ENCODE measurements around the gene HOXC12. TPM values are rescaled to one million over a fixed set of nuclear protein-coding genes. Genes with fewer than 3 reads are reported as not detected.

Gene HOXC12
- polyA plus RNA-seq, 1 of the 3 experiments (the other 2 are of a cell fraction): not detected

DNA sequence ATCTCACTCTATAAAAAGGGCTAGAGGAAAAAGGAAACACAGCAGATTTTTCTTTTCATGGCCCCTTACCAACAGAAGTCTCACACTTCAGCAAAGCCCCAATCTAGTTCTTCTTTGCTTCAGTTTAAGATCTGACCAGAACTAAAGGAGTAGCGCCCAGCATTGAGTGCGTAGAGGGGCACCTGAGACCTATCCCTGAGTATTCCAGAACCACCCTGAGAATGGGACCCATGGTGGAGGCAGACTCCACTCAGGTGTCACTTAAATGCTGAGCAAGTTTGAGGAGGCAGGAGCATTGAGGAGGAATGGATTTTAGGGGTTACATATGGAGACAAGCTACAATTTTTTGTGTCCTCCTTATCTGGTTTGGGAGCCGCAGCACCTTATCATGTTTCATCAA, 16.4 kb downstream of the HOXC12 start:
- Histone ChIP-seq H3K36me3 (replicated peaks in 1 of 2; ENCODE audit: control insufficient read depth in 1 of 2, insufficient read depth in 2 of 2, low read length in 1 of 2) (no peaks in the 10 kb centered on the region), H3F3A (replicated peaks; ENCODE audit: insufficient read depth) (peaks cover 3% of the 10 kb centered on the region), H3K79me2 (ENCODE audit: insufficient read depth) (no peaks in the 10 kb centered on the region), H3K9me2 (no peaks in the 10 kb centered on the region), H3K9ac (no peak overlapping the region), H3K27me3 (ENCODE audit: insufficient read depth) (peaks cover 100% of the 10 kb centered on the region), H3K4me2 (no peak overlapping the region), H2AFZ (ENCODE audit: low read depth) (no peak overlapping the region), H3K9me3 (no peaks in the 10 kb centered on the region), H3K27ac (ENCODE audit: low read depth in 2 of 2, low read length in 1 of 2) (no peak overlapping the region), H3K4me1 (ENCODE audit: control insufficient read depth in 1 of 2, insufficient read depth in 2 of 2, low read depth in 1 of 2, low read length in 1 of 2) (peaks cover 0 to 2% of the 10 kb centered on the region in 2 experiments; a peak in 1 of 4 replicates), H4K20me1 (ENCODE audit: insufficient read depth) (0 out of 2 replicates have a peak, but pooled peaks cover 2% of the 10 kb centered on the region), H3K4me3 (ENCODE audit: low read depth in 2 of 2, low read length in 1 of 2) (no peak overlapping the region)
- ChIA-PET CTCF (interaction anchor here (1.8 to 12.7 kb wide), 2 partner anchors 17 to 35 kb away, joined by 6 to 134 read pairs; partner anchors contain the start of gene HOXC10), POLR2A (no interaction called here)
- 45% methylated on average over 3 of the region's 3 CpGs for WGBS (ENCODE audit: low lambda C conversion rate)
- no peak for DNase-seq
- TF ChIP-seq TCF12 (IDR thresholded peaks at IDR 0.05): no peak
- TF ChIP-seq, protein P1, sequence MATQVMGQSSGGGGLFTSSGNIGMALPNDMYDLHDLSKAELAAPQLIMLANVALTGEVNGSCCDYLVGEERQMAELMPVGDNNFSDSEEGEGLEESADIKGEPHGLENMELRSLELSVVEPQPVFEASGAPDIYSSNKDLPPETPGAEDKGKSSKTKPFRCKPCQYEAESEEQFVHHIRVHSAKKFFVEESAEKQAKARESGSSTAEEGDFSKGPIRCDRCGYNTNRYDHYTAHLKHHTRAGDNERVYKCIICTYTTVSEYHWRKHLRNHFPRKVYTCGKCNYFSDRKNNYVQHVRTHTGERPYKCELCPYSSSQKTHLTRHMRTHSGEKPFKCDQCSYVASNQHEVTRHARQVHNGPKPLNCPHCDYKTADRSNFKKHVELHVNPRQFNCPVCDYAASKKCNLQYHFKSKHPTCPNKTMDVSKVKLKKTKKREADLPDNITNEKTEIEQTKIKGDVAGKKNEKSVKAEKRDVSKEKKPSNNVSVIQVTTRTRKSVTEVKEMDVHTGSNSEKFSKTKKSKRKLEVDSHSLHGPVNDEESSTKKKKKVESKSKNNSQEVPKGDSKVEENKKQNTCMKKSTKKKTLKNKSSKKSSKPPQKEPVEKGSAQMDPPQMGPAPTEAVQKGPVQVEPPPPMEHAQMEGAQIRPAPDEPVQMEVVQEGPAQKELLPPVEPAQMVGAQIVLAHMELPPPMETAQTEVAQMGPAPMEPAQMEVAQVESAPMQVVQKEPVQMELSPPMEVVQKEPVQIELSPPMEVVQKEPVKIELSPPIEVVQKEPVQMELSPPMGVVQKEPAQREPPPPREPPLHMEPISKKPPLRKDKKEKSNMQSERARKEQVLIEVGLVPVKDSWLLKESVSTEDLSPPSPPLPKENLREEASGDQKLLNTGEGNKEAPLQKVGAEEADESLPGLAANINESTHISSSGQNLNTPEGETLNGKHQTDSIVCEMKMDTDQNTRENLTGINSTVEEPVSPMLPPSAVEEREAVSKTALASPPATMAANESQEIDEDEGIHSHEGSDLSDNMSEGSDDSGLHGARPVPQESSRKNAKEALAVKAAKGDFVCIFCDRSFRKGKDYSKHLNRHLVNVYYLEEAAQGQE (IDR thresholded peaks at IDR 0.05; ENCODE audit: low read depth, low read length): no peak
- TF ChIP-seq, protein P2, sequence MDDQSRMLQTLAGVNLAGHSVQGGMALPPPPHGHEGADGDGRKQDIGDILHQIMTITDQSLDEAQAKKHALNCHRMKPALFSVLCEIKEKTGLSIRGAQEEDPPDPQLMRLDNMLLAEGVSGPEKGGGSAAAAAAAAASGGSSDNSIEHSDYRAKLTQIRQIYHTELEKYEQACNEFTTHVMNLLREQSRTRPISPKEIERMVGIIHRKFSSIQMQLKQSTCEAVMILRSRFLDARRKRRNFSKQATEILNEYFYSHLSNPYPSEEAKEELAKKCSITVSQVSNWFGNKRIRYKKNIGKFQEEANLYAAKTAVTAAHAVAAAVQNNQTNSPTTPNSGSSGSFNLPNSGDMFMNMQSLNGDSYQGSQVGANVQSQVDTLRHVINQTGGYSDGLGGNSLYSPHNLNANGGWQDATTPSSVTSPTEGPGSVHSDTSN (IDR thresholded peaks at IDR 0.05): no peak
- TF ChIP-seq, protein P3, sequence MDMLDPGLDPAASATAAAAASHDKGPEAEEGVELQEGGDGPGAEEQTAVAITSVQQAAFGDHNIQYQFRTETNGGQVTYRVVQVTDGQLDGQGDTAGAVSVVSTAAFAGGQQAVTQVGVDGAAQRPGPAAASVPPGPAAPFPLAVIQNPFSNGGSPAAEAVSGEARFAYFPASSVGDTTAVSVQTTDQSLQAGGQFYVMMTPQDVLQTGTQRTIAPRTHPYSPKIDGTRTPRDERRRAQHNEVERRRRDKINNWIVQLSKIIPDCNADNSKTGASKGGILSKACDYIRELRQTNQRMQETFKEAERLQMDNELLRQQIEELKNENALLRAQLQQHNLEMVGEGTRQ (IDR thresholded peaks at IDR 0.05; ENCODE audit: borderline replicate concordance, low read depth, low read length): no peak
- TF ChIP-seq RCOR1 (IDR thresholded peaks at IDR 0.05; ENCODE audit: low read length): no peak
- TF ChIP-seq EP300 (IDR thresholded peaks at IDR 0.05; ENCODE audit: borderline replicate concordance in 1 of 2, low read depth in 1 of 2, low read length in 1 of 2): no peak
- TF ChIP-seq GABPA (IDR thresholded peaks at IDR 0.05; ENCODE audit: low read depth): no peak
- no peak for TF ChIP-seq JUND (IDR thresholded peaks at IDR 0.05)
- TF ChIP-seq TAF1 (IDR thresholded peaks at IDR 0.05; ENCODE audit: borderline replicate concordance, low read depth, low read length): no peak
- TF ChIP-seq, protein P4, sequence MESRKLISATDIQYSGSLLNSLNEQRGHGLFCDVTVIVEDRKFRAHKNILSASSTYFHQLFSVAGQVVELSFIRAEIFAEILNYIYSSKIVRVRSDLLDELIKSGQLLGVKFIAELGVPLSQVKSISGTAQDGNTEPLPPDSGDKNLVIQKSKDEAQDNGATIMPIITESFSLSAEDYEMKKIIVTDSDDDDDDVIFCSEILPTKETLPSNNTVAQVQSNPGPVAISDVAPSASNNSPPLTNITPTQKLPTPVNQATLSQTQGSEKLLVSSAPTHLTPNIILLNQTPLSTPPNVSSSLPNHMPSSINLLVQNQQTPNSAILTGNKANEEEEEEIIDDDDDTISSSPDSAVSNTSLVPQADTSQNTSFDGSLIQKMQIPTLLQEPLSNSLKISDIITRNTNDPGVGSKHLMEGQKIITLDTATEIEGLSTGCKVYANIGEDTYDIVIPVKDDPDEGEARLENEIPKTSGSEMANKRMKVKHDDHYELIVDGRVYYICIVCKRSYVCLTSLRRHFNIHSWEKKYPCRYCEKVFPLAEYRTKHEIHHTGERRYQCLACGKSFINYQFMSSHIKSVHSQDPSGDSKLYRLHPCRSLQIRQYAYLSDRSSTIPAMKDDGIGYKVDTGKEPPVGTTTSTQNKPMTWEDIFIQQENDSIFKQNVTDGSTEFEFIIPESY (IDR thresholded peaks at IDR 0.05; ENCODE audit: borderline replicate concordance, low read depth): no peak
- TF ChIP-seq RAD21 (IDR thresholded peaks at IDR 0.05; ENCODE audit: low read length): no peak
- TF ChIP-seq POLR2AphosphoS5 (IDR thresholded peaks at IDR 0.05; ENCODE audit: low read depth, low read length): no peak
- TF ChIP-seq CHD2 (IDR thresholded peaks at IDR 0.05; ENCODE audit: low read length, partially characterized antibody): no peak
- no peak for TF ChIP-seq YY1 (IDR thresholded peaks at IDR 0.05; ENCODE audit: low read depth)
- TF ChIP-seq NFIC (IDR thresholded peaks at IDR 0.05; ENCODE audit: borderline replicate concordance): no peak
